ENCODE data around the gene MIR17HG. TPM values are rescaled to one million over a fixed set of nuclear protein-coding genes. Genes with fewer than 3 reads are reported as not detected.

The MIR17HG gene
- 14.0 and 24.2 TPM in 2 replicates for total RNA-seq

DNA sequence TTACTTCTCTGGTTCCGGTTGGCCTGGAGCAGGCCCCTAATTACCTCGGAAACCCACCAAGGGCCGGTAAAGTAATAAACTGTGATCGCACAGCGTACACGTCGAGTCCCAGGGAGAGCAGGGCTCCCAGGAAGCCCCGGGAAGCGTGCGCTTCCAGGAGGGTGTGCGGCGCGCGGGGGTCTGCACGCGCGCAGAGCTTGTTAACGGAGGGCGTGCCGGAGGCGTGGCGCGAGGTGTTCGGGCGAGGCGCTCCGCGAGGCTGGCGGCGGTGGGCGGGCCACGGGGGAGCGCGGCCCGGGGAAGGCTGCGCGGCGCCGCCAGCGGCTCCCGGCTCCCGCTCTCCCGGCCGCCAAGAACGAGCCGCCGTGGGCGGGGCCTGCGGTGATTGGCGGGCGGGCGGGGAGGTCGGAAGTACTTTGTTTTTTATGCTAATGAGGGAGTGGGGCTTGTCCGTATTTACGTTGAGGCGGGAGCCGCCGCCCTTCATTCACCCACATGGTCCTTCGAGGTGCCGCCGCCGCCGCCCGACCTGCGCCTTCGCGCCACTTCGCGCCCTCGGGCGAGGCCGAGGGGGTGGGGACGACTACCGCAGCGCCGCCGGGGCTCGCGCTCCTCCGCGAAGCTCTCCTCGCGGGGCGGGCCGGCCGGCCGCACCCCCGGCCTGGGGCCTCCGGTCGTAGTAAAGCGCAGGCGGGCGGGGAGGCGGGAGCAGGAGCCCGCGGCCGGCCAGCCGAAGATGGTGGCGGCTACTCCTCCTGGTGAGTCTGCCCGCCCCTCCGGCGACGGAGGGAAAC, at the start of gene MIR17HG:
TSS of gene MIR17HG (plus strand) at position 486 of the 794 bp plus-strand sequence.

DNA sequence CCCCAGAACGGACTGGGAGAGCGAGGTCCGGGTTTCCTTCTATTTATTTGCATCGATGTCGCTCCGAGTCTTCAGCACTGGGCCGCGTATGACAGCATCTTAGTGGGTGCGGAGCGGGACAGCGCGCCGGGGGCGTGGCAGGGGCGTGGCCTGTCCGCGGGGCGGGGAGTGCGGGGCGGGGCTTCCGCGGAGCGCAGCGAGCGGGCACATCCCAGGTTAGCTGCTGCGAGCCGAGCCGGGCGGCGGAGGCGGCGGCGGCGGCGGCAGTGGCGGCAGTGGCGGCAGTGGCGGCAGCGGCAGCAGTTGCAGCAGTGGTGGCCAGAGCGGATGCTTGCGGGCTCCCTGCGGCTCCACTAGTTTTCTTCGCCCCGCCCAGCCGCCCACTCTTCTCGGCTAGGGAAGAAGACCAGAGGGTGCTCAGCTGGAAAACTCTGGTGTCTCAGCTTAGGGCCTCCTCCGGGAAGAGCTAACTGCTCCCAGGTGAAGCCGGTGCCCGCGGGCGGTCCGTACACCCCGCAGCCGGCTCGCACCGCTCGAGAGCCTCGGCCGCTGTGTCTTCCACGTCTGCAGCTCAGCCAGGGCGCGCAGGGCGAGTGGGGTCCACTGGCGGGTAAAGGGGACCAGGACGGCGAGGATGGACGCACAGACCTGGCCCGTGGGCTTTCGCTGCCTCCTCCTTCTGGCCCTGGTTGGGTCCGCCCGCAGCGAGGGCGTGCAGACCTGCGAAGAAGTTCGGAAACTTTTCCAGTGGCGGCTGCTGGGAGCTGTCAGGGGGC, 51.1 kb downstream of the MIR17HG start, which contains the start of gene GPC5:
TSS of gene GPC5 (plus strand) at position 209 of the 776 bp plus-strand sequence.

Other genes starting within 250 kb of the MIR17HG start
- under 0.01 TPM in 1 of 2 replicates, not detected in the other for gene GPC5, start 50.9 kb downstream of the MIR17HG start, total RNA-seq

Measured in epithelial cell of umbilical artery (primary cell).